Lower lobe of right lung (tissue), 2 donors: ENCODE measurements around the gene INHBB. TPM values are rescaled to one million over a fixed set of nuclear protein-coding genes. Genes with fewer than 3 reads are reported as not detected.
"Not testable (repeated sequence)": the region's sequence is repeated elsewhere in the genome, so short reads cannot be mapped to it uniquely, and the experiment has no call there.

Source experiments
- ATAC-seq, 2 donors: fragments of 200-7000 bp; cut with Tn5 transposase; one replicate each; pipeline ENCODE4 v1.9.1; 2020 to 2022; ENCODE audit warnings: mild to moderate bottlenecking in 2 of 2, moderate library complexity in 2 of 2
- DNase-seq: peaks from one replicate; pipeline ENCODE4 v3.0.0-alpha.2; 2020
- H3K27ac ChIP-seq: fragments of 200-600 bp; one replicate; pipeline ENCODE4 v1.8.0; 2022
- H3K27me3 ChIP-seq: fragments of 200-600 bp; one replicate; pipeline ENCODE4 v1.8.0; 2022; ENCODE audit warnings: low read depth
- H3K36me3 ChIP-seq: fragments of 200-600 bp; one replicate; pipeline ENCODE4 v1.8.0; 2022; ENCODE audit warnings: mild to moderate bottlenecking
- H3K4me1 ChIP-seq: fragments of 200-600 bp; one replicate; pipeline ENCODE4 v1.8.0; 2022
- H3K4me3 ChIP-seq: fragments of 200-600 bp; one replicate; pipeline ENCODE4 v1.8.0; 2022; ENCODE audit warnings: mild to moderate bottlenecking
- H3K9me3 ChIP-seq: fragments of 200-600 bp; one replicate; pipeline ENCODE4 v1.8.0; 2022
- intact Hi-C: fragments of 100-400 bp; cut with DNase I; formaldehyde crosslinking; loops from one replicate; pipeline ENCODE4 v1.11.0; 2022
- total RNA-seq: library from RNA; stranded (reverse); fragmentation: NEBNext Ultra II Directional; extraction: Animal tissue kit (Norgen Biotek cat#: 25700); gene quantifications from one replicate; pipeline ENCODE4 v1.2.1, GENCODE V29; 2021
- TF ChIP-seq, protein P1 (sequence below): fragments of 200-600 bp; IDR thresholded peaks from one replicate; pipeline ENCODE4 v1.8.0; 2022; ENCODE audit warnings: antibody characterized with exemption, mild to moderate bottlenecking
- donor health status: DM: no; HTN: yes; CAD: no; lungs with severe emphysema.

INHBB gene
- total RNA-seq, 1 donor from 2014 or later: 5.2 TPM

DNA sequence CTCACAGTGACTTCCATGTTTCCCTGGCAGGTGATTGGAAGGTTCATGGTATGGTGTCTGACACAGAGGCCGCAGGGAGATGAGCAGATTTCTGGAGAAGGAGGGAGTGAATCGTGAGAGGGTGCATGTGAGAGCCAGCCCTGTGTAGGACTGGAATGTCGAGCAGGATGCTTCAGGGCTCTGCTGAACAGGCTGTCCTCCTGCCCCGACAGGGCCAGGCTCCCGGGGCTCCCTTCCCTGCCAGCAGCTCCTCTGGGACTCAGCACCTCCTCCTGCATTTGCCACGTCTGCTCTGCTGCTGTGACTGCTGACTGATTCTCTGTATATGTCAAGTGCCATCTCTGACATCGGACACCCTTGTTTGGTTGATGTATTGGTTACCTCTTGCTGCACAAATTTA, 38.5 kb upstream of the INHBB start:
- no peaks in the 10 kb centered on the region for H3K9me3 ChIP-seq
- intact Hi-C loops: no loop called here
- H3K36me3 ChIP-seq: peaks cover 11% of the 10 kb centered on the region
- H3K4me3 ChIP-seq: no peak overlapping the region
- TF ChIP-seq, protein P1, sequence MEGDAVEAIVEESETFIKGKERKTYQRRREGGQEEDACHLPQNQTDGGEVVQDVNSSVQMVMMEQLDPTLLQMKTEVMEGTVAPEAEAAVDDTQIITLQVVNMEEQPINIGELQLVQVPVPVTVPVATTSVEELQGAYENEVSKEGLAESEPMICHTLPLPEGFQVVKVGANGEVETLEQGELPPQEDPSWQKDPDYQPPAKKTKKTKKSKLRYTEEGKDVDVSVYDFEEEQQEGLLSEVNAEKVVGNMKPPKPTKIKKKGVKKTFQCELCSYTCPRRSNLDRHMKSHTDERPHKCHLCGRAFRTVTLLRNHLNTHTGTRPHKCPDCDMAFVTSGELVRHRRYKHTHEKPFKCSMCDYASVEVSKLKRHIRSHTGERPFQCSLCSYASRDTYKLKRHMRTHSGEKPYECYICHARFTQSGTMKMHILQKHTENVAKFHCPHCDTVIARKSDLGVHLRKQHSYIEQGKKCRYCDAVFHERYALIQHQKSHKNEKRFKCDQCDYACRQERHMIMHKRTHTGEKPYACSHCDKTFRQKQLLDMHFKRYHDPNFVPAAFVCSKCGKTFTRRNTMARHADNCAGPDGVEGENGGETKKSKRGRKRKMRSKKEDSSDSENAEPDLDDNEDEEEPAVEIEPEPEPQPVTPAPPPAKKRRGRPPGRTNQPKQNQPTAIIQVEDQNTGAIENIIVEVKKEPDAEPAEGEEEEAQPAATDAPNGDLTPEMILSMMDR: no peak
- DNase-seq: no peak
- no peak for ATAC-seq
- peaks cover 2% of the 10 kb centered on the region for H3K4me1 ChIP-seq
- no peaks in the 10 kb centered on the region for H3K27me3 ChIP-seq
- H3K27ac ChIP-seq: no peak overlapping the region

DNA sequence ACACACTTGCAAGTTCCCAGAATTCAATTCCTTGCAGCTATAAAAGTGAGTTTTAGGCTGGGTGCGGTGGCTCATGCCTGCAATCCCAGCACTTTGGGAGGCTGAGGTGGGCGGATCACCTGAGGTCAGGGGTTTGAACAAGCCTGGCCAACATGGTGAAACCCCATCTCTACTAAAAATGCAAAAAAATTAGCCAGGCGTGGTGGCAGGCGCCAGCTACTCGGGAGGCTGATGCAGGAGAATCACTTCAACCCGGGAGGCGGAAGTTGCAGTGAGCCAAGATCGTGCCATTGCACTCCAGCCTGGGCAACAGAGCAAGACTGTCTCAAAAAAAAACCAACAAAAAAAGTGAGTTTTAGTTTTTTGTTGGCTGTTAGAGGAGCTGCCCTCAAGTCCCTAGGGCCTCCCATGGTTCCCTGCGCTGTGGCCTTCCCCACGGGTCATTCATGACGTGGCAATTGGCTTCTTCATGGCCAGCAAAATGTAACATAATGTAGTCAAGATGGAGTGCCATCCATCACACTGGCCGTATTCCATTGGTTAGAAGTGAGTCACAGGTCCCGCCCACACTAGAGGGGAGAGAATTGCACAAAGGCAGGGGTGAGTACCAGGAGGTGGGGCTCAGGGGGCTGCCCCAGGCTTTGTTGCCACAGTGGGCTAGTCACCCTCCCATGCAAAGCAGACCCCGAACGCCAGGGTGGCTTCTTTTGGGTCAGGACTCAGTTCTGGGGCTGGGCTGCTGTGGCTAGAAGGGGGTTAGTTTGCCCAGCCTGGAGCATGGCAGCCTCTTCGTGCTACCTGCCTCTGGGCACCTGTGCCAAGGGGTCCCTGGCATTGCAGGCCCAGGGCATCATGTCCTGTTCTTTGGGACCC, 37.7 kb upstream of the INHBB start:
- H3K9me3 ChIP-seq: no peaks in the 10 kb centered on the region
- H3K27me3 ChIP-seq: no peaks in the 10 kb centered on the region
- no peak overlapping the region for H3K27ac ChIP-seq
- ATAC-seq: no peak
- H3K36me3 ChIP-seq: peaks cover 6% of the 10 kb centered on the region
- no peak for DNase-seq
- H3K4me3 ChIP-seq: no peak overlapping the region
- peaks cover 9% of the 10 kb centered on the region for H3K4me1 ChIP-seq
- TF ChIP-seq, protein P1: no peak
- intact Hi-C loops: no loop called here

DNA sequence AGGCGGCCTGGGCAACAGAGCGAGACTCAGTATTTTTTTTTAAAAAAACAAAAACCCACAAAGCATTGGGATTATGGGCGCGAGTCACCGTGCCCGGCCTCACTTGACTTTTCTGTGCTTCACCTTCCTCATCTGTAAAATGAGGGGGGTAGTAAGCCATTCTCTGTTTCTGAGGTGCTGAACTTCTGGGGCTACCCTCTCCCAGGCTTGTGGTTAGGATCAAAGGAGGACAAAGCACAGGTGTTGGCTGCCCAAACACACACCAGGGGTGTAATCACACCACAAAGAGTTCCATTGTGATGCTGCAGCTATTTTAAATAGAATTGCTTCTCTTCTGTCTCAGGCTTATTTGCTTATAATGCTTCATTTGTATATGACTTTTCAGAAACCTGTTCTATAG, 35.8 kb upstream of the INHBB start:
- intact Hi-C loops: no loop called here
- Histone ChIP-seq H3K27ac (no peak overlapping the region), H3K27me3 (no peaks in the 10 kb centered on the region), H3K9me3 (no peaks in the 10 kb centered on the region), H3K4me3 (no peak overlapping the region), H3K36me3 (no peaks in the 10 kb centered on the region), H3K4me1 (peaks cover 22% of the 10 kb centered on the region)
- TF ChIP-seq, protein P1: no peak
- no peak for ATAC-seq
- no peak for DNase-seq

DNA sequence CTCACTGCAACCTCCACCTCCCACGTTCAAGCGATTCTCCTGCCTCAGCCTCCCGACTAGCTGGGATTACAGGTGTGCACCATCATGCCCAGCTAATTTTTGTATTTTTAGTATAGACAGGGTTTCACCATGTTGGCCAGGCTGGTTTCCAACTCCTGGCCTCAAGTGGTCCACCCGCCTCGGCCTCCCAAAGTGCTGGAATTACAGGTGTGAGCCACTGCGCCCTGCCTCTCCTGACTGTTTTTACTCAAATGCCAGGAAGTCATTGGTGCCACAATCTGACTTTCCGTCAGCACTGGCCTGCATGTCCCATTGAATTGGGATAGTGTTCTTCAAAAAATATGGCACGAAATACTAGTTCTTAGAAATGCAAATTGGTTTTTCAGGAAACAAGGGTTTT, 35.1 kb upstream of the INHBB start:
- H3K4me3 ChIP-seq, intact Hi-C loops, DNase-seq, H3K27me3 ChIP-seq, H3K9me3 ChIP-seq, H3K36me3 ChIP-seq, H3K27ac ChIP-seq, ATAC-seq: not testable (repeated sequence)
- H3K4me1 ChIP-seq: peaks cover 22% of the 10 kb centered on the region

DNA sequence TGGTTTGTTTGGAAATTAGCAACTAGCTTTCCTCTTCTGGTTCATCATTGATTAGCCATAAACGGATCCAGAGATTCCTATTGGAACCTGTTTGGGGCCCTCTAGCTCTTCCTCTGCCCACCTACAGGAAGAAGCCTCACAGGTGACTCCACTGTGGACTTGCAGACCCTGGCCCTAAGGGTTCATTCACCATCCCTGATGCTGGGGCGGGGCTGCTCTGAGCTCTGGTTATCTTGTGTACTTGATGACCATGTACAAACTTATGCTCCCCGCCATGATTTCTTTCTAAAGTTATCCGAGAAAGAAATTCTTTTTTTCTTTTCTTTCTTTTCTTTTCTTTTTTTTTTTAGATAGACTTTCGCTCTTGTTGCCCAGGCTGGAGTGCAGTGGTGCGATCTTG, 33.9 kb upstream of the INHBB start:
- no peaks in the 10 kb centered on the region for H3K27me3 ChIP-seq
- H3K4me3 ChIP-seq: no peak overlapping the region
- H3K4me1 ChIP-seq: peaks cover 22% of the 10 kb centered on the region
- H3K27ac ChIP-seq: no peak overlapping the region
- no peaks in the 10 kb centered on the region for H3K9me3 ChIP-seq
- intact Hi-C loops: no loop called here
- H3K36me3 ChIP-seq: no peaks in the 10 kb centered on the region
- no peak for ATAC-seq
- no peak for DNase-seq
- TF ChIP-seq, protein P1: no peak
